Neural cell (in vitro differentiated cells): ENCODE measurements around the gene TIGD1.

Experiments
- POLR2AphosphoS5 ChIP-seq: IDR thresholded peaks from 2 replicates; pipeline ENCODE4 v1.6.1; 2012
- TF ChIP-seq, protein P1 (sequence below): IDR thresholded peaks from 2 replicates; pipeline ENCODE4 v1.6.1; 2012; ENCODE audit warnings: borderline replicate concordance
- TF ChIP-seq, protein P2 (sequence below): fragments of 450-650 bp; IDR thresholded peaks from 2 replicates; pipeline ENCODE4 v1.5.1; 2014; ENCODE audit warnings: antibody characterized with exemption, mild to moderate bottlenecking, moderate library complexity; ENCODE audit not compliant: poor library complexity, severe bottlenecking

DNA sequence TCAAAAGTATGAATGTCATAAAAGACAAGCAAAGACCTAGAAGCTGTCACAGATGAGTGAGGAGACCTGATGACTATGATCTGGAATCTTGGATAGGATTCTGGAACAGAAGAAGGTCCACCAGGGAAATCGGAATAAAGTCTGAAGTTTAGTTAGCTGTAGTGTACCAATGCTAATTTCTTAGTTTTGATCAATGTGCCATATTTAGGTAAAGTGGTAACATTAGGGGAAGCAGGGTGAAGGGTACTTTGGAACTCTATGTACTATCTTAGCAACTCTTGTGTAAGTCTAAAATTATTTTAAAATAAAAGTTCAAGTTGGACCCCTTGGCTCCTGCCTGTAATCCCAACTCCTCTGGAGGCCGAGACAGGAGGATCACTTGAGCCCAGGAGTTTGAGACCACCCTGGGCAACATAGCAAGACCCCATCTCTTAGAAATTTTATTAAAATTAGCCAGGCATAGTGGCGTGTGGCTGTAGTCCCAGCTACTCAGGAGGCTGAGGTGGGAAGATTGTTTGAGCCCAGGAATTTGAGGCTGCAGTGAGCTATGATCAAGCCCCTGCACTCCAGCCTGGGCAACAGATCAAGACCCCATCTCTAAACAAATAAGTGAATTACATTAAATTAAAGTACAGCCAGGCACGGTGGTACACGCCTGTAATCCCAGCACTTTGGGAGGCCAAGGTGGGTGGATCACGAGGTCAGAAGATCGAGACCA is 47.2 kb upstream of the TIGD1 start:
- TF ChIP-seq, protein P1, sequence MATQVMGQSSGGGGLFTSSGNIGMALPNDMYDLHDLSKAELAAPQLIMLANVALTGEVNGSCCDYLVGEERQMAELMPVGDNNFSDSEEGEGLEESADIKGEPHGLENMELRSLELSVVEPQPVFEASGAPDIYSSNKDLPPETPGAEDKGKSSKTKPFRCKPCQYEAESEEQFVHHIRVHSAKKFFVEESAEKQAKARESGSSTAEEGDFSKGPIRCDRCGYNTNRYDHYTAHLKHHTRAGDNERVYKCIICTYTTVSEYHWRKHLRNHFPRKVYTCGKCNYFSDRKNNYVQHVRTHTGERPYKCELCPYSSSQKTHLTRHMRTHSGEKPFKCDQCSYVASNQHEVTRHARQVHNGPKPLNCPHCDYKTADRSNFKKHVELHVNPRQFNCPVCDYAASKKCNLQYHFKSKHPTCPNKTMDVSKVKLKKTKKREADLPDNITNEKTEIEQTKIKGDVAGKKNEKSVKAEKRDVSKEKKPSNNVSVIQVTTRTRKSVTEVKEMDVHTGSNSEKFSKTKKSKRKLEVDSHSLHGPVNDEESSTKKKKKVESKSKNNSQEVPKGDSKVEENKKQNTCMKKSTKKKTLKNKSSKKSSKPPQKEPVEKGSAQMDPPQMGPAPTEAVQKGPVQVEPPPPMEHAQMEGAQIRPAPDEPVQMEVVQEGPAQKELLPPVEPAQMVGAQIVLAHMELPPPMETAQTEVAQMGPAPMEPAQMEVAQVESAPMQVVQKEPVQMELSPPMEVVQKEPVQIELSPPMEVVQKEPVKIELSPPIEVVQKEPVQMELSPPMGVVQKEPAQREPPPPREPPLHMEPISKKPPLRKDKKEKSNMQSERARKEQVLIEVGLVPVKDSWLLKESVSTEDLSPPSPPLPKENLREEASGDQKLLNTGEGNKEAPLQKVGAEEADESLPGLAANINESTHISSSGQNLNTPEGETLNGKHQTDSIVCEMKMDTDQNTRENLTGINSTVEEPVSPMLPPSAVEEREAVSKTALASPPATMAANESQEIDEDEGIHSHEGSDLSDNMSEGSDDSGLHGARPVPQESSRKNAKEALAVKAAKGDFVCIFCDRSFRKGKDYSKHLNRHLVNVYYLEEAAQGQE: no peak
- TF ChIP-seq, protein P2, sequence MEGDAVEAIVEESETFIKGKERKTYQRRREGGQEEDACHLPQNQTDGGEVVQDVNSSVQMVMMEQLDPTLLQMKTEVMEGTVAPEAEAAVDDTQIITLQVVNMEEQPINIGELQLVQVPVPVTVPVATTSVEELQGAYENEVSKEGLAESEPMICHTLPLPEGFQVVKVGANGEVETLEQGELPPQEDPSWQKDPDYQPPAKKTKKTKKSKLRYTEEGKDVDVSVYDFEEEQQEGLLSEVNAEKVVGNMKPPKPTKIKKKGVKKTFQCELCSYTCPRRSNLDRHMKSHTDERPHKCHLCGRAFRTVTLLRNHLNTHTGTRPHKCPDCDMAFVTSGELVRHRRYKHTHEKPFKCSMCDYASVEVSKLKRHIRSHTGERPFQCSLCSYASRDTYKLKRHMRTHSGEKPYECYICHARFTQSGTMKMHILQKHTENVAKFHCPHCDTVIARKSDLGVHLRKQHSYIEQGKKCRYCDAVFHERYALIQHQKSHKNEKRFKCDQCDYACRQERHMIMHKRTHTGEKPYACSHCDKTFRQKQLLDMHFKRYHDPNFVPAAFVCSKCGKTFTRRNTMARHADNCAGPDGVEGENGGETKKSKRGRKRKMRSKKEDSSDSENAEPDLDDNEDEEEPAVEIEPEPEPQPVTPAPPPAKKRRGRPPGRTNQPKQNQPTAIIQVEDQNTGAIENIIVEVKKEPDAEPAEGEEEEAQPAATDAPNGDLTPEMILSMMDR: no peak
- TF ChIP-seq POLR2AphosphoS5: no peak
